PFSK-1 (cell line): ENCODE data around the gene CCDC87.

ENCODE experiments used
- POLR2AphosphoS5 ChIP-seq: IDR thresholded peaks from 2 replicates; pipeline ENCODE4 v1.6.1; 2012; ENCODE audit warnings: low read depth, mild to moderate bottlenecking, control low read depth, low read length, moderate library complexity
- SIN3A ChIP-seq: IDR thresholded peaks from 2 replicates; pipeline ENCODE4 v1.6.1; 2012; ENCODE audit warnings: mild to moderate bottlenecking, low read length, moderate library complexity, borderline replicate concordance; ENCODE audit not compliant: insufficient read depth
- TAF1 ChIP-seq: IDR thresholded peaks from 2 replicates; pipeline ENCODE4 v1.6.1; 2012; ENCODE audit warnings: low read length, control low read depth, borderline replicate concordance; ENCODE audit not compliant: insufficient read depth
- TF ChIP-seq, protein P1 (sequence below), 2 experiments: IDR thresholded peaks; 2 replicates each; pipeline versions ENCODE4 v1.6.1 to v1.8.0; 2011 to 2012; ENCODE audit warnings: low read depth in 2 of 2, low read length in 2 of 2, control low read depth in 1 of 2, inconsistent platforms in 1 of 2, mild to moderate bottlenecking in 1 of 2, moderate library complexity in 1 of 2; ENCODE audit not compliant: insufficient read depth in 1 of 2

GRCh38 chr11:66626382-66626781 is 33.5 kb upstream of the CCDC87 start:
- TF ChIP-seq, protein P1, sequence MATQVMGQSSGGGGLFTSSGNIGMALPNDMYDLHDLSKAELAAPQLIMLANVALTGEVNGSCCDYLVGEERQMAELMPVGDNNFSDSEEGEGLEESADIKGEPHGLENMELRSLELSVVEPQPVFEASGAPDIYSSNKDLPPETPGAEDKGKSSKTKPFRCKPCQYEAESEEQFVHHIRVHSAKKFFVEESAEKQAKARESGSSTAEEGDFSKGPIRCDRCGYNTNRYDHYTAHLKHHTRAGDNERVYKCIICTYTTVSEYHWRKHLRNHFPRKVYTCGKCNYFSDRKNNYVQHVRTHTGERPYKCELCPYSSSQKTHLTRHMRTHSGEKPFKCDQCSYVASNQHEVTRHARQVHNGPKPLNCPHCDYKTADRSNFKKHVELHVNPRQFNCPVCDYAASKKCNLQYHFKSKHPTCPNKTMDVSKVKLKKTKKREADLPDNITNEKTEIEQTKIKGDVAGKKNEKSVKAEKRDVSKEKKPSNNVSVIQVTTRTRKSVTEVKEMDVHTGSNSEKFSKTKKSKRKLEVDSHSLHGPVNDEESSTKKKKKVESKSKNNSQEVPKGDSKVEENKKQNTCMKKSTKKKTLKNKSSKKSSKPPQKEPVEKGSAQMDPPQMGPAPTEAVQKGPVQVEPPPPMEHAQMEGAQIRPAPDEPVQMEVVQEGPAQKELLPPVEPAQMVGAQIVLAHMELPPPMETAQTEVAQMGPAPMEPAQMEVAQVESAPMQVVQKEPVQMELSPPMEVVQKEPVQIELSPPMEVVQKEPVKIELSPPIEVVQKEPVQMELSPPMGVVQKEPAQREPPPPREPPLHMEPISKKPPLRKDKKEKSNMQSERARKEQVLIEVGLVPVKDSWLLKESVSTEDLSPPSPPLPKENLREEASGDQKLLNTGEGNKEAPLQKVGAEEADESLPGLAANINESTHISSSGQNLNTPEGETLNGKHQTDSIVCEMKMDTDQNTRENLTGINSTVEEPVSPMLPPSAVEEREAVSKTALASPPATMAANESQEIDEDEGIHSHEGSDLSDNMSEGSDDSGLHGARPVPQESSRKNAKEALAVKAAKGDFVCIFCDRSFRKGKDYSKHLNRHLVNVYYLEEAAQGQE (IDR thresholded peaks at IDR 0.05; ENCODE audit: insufficient read depth in 1 of 2, low read depth in 2 of 2, low read length in 2 of 2), result no peak
- TF ChIP-seq POLR2AphosphoS5, result no peak
- no peak for TF ChIP-seq TAF1
- TF ChIP-seq SIN3A, result no peak
